Activated CD4-positive, alpha-beta T cell treated with anti-CD3 and anti-CD28 coated beads, Interleukin-2, amount 10 ng/mL, durations not matched to agents 7 days and 5 days (primary cell): Measurements from ENCODE around the gene RASA2. TPM values are rescaled to one million over a fixed set of nuclear protein-coding genes. Genes with fewer than 3 reads are reported as not detected.

Source experiments
- CTCF ChIA-PET: fragments of 350-600 bp; sonication (Branson Sonifier 250); formaldehyde crosslinking; loops from one replicate; lab custom pipeline; 2021; ENCODE audit warnings: antibody characterized with exemption; lab: Charles Lee
- POLR2A ChIA-PET: fragments of 350-600 bp; sonication (Branson Sonifier 250); formaldehyde crosslinking; loops from one replicate; lab custom pipeline; 2021; ENCODE audit warnings: antibody characterized with exemption; lab: Charles Lee
- DNase-seq: peaks from one replicate; pipeline ENCODE4 v3.0.0-alpha.2; 2020
- H3K27ac Mint-ChIP-seq: one replicate; pipeline ENCODE4 v1.8.0; 2021; ENCODE audit warnings: mild to moderate bottlenecking, moderate library complexity, mixed read lengths
- H3K27me3 Mint-ChIP-seq: one replicate; pipeline ENCODE4 v1.8.0; 2021; ENCODE audit warnings: mixed read lengths
- H3K36me3 Mint-ChIP-seq: one replicate; pipeline ENCODE4 v1.8.0; 2021; ENCODE audit warnings: low read depth, mixed read lengths
- H3K4me1 Mint-ChIP-seq: one replicate; pipeline ENCODE4 v1.8.0; 2021; ENCODE audit warnings: mixed read lengths
- H3K4me3 Mint-ChIP-seq: one replicate; pipeline ENCODE4 v1.8.0; 2021; ENCODE audit warnings: mild to moderate bottlenecking, moderate library complexity, mixed read lengths
- H3K9me3 Mint-ChIP-seq: one replicate; pipeline ENCODE4 v1.8.0; 2021; ENCODE audit warnings: mixed read lengths
- total RNA-seq, 2 experiments: library from RNA; stranded (reverse); gene quantifications; one replicate each; pipeline ENCODE4 v1.2.3, GENCODE V29; 2021

The RASA2 gene
- total RNA-seq, 2 experiments from 2014 or later = 46.5 to 54.1 TPM

DNA sequence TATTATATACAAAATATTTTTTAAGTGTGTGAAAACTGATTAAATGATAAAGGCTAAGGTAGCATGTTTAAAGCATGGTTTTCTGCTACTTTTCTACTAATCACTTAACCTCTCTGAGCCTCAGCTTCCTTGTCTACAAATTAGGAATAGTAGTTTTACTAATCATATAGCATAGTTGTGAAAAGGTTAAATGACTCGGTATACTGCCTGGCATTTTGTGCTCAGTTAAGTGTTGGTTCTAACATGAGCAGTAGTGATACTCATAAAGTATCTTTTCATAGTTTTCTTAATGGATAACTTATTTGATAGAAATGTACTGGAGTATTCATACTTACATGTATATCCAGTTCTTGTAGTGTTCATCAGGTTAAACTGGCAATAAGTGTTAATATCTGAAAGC is 13.6 kb downstream of the RASA2 start:
- H3K36me3 Mint-ChIP-seq = peaks cover 50% of the 10 kb centered on the region
- ChIA-PET CTCF (interaction anchor here (1.0 to 1.6 kb wide), 3 partner anchors 9 to 223 kb away, joined by 3 to 4 read pairs (median 4); no protein-coding TSS in a partner anchor), POLR2A (no interaction called here)
- H3K4me3 Mint-ChIP-seq = no peak overlapping the region
- no peaks in the 10 kb centered on the region for H3K27me3 Mint-ChIP-seq
- peak overlapping the region; percentile 91 for H3K27ac Mint-ChIP-seq
- DNase-seq = no peak
- peaks cover 60% of the 10 kb centered on the region for H3K4me1 Mint-ChIP-seq
- peaks cover 10% of the 10 kb centered on the region for H3K9me3 Mint-ChIP-seq

DNA sequence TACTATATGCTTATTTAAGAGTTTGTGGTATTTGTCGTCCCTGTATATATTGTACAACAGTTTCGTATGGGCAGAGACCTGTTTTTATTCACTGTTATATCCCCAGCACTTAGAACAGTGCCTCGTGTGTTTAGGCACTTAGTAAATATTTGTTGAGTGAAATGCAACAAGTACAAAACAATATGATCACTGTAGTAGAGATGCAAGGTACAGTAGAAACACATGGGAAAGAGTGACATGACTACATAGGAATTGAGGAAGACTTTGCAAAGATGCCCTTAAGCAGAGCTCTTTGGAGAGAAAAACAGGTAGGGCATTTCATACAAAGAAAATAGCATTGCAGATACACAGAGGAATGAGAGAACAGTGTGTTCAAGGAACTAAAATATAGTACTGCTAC is 18.3 kb downstream of the RASA2 start:
- ChIA-PET POLR2A (no interaction called here), CTCF (interaction anchor here (0.6 kb wide), 1 partner anchor 48 kb away, joined by 5 read pairs; no protein-coding TSS in a partner anchor)
- Mint-ChIP-seq H3K4me1 (peaks cover 41% of the 10 kb centered on the region), H3K27ac (no peak overlapping the region), H3K36me3 (peaks cover 37% of the 10 kb centered on the region), H3K4me3 (no peak overlapping the region), H3K9me3 (peaks cover 5% of the 10 kb centered on the region), H3K27me3 (no peaks in the 10 kb centered on the region)
- no peak for DNase-seq

DNA sequence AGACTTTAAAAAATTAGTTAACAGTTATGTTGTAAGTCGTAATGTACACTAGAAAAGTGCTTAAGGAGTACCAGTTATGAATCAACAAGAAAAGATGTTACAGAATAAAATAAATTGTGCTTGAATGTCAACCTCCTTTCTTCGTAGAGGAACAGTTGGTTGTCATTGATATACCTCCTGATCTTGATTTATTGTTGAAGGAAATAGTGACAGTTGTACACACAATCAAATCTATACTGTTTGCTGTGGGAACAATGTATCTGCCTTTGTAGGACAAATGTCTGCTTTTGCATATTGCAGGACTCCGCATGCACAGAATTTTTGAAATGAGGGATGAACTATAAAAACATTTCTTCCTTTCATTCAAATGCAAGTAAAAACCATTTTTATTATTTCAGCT is 19.2 kb downstream of the RASA2 start:
- Mint-ChIP-seq H3K9me3 (peaks cover 13% of the 10 kb centered on the region), H3K27me3 (no peaks in the 10 kb centered on the region), H3K36me3 (peaks cover 42% of the 10 kb centered on the region), H3K27ac (no peak overlapping the region), H3K4me1 (peaks cover 41% of the 10 kb centered on the region), H3K4me3 (no peak overlapping the region)
- CTCF ChIA-PET = no interaction called here
- POLR2A ChIA-PET = no interaction called here
- no peak for DNase-seq

DNA sequence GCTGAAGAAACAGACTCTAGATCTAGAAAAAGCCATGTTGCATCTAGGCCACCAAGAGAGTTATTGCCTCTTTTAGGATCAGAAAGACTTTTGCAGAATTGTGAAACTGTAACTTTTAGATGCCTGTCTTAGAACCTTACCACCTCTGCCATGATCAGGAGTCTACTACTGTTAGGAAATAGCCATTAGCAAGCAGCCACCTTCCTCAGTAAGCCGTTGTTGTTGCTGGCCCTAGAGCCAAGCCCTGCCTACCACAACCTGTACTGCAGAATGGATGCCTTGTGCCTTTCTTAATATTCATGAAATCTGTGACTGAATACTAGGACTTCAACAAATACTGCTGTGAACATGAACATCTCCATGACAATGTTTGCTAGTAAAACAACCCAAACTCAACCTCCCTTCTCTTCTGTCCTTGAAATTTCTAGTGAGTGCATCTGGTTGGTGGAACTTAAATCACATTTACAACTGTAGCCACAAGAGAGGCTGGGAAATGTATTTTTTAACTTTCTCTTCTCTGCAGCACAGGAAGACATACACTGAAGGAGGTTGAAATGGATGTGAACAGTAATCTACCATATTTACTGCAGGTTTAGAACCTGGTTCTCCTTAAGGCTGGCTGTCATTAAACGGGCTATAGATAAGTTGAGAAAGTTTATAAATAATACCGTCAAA is 20.7 kb downstream of the RASA2 start:
- POLR2A ChIA-PET = no interaction called here
- Mint-ChIP-seq H3K4me3 (no peak overlapping the region), H3K4me1 (peaks cover 41% of the 10 kb centered on the region), H3K27ac (peak overlapping the region; percentile 3), H3K9me3 (peaks cover 19% of the 10 kb centered on the region), H3K36me3 (peaks cover 46% of the 10 kb centered on the region), H3K27me3 (no peaks in the 10 kb centered on the region)
- CTCF ChIA-PET = no interaction called here
- no peak for DNase-seq

DNA sequence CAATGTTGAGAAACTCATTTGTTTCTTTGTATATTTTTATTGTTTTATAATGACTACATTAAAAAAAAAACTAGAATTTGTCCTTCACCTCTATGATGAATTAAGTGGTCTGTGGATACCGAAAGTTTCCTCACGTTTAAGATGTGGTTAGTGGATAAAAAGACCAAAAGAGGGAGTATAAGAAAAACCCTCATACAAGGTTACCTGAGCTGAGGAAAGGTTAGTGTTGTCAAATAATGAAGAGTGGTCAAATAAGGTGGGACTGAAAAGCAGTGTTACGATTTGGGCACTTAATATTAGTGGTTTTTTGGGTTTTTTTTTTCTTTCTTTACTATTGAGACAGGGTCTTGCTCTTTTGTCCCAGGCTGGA is 21.2 kb downstream of the RASA2 start:
- ChIA-PET CTCF (no interaction called here), POLR2A (no interaction called here)
- Mint-ChIP-seq H3K36me3 (peaks cover 49% of the 10 kb centered on the region), H3K27me3 (no peaks in the 10 kb centered on the region), H3K4me1 (peaks cover 43% of the 10 kb centered on the region), H3K4me3 (no peak overlapping the region), H3K9me3 (peaks cover 19% of the 10 kb centered on the region), H3K27ac (no peak overlapping the region)
- DNase-seq = no peak

DNA sequence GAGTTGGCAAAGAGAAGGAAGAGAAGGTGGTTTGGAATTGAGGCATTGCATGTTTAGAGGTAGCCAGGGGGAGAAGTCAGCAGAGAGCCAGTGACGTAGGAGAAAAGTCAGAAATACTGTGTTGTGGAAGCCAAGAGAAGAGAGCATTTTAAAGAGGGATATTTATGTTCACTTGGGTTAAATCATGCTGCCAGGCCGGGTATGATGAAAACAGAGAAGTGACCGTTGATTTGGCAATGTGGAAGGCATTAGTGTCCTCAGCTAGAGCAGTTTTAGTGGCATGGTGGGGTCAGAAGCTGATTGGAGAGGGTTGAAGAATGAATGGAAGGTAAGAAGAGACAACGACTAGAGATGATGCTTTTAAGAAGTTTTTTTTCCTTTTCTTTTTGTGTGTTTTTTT is 24.5 kb downstream of the RASA2 start:
- Mint-ChIP-seq H3K36me3 (peaks cover 76% of the 10 kb centered on the region), H3K27ac (no peak overlapping the region), H3K9me3 (peaks cover 25% of the 10 kb centered on the region), H3K27me3 (no peaks in the 10 kb centered on the region), H3K4me3 (no peak overlapping the region), H3K4me1 (peaks cover 43% of the 10 kb centered on the region)
- POLR2A ChIA-PET = interaction anchor here (0.7 kb wide), 1 partner anchor 26 kb away, joined by 4 read pairs; no protein-coding TSS in a partner anchor
- CTCF ChIA-PET = interaction anchor here (0.6 kb wide), 1 partner anchor 8 kb away, joined by 3 read pairs; no protein-coding TSS in a partner anchor
- DNase-seq = no peak

- POLR2A ChIA-PET = interaction anchor here (0.7 kb wide), 1 partner anchor 341 kb away, joined by 3 read pairs; no protein-coding TSS in a partner anchor
- Mint-ChIP-seq H3K9me3 (peaks cover 28% of the 10 kb centered on the region), H3K27ac (no peak overlapping the region), H3K4me3 (no peak overlapping the region), H3K4me1 (peaks cover 32% of the 10 kb centered on the region), H3K36me3 (peaks cover 87% of the 10 kb centered on the region), H3K27me3 (no peaks in the 10 kb centered on the region)
- CTCF ChIA-PET = interaction anchor here (0.9 to 2.0 kb wide), 5 partner anchors 10 to 60 kb away, joined by 3 to 12 read pairs (median 5); no protein-coding TSS in a partner anchor
- DNase-seq = no peak
Observed at GRCh38 chr3:141514382-141514781, 27.6 kb downstream of the RASA2 start.

DNA sequence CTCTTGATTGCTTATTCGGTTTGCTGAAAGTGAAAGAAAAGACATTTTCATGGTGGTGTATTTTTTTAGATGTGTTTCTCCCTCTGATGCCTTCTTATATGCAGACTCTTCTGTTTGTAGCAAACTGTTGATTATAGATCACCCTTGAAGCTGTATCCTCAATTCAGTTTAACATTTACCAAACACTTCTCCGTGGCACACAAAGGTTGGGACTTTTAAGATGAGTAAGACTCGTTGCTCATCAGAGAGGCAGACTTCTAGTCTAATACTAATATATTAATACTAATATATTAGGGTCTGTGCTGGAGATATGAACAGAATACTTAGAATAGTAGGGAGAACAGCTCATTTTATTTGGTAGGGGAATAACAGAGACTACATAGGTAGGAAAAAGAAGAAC is 32.8 kb downstream of the RASA2 start:
- POLR2A ChIA-PET = no interaction called here
- no peak overlapping the region for H3K27ac Mint-ChIP-seq
- CTCF ChIA-PET = interaction anchor here (0.6 to 1.4 kb wide), 3 partner anchors 8 to 35 kb away, joined by 3 to 4 read pairs (median 3); no protein-coding TSS in a partner anchor
- peaks cover 76% of the 10 kb centered on the region for H3K36me3 Mint-ChIP-seq
- no peaks in the 10 kb centered on the region for H3K27me3 Mint-ChIP-seq
- peaks cover 30% of the 10 kb centered on the region for H3K4me1 Mint-ChIP-seq
- peaks cover 10% of the 10 kb centered on the region for H3K9me3 Mint-ChIP-seq
- DNase-seq = no peak
- H3K4me3 Mint-ChIP-seq = no peak overlapping the region

GRCh38 chr3:141521781-141522180 is 35.0 kb downstream of the RASA2 start:
- Mint-ChIP-seq H3K9me3 (peaks cover 4% of the 10 kb centered on the region), H3K4me1 (peaks cover 45% of the 10 kb centered on the region), H3K4me3 (no peak overlapping the region), H3K36me3 (peaks cover 70% of the 10 kb centered on the region), H3K27me3 (no peaks in the 10 kb centered on the region), H3K27ac (no peak overlapping the region)
- ChIA-PET POLR2A (no interaction called here), CTCF (interaction anchor here (0.5 kb wide), 1 partner anchor 40 kb away, joined by 3 read pairs; no protein-coding TSS in a partner anchor)
- DNase-seq = no peak

DNA sequence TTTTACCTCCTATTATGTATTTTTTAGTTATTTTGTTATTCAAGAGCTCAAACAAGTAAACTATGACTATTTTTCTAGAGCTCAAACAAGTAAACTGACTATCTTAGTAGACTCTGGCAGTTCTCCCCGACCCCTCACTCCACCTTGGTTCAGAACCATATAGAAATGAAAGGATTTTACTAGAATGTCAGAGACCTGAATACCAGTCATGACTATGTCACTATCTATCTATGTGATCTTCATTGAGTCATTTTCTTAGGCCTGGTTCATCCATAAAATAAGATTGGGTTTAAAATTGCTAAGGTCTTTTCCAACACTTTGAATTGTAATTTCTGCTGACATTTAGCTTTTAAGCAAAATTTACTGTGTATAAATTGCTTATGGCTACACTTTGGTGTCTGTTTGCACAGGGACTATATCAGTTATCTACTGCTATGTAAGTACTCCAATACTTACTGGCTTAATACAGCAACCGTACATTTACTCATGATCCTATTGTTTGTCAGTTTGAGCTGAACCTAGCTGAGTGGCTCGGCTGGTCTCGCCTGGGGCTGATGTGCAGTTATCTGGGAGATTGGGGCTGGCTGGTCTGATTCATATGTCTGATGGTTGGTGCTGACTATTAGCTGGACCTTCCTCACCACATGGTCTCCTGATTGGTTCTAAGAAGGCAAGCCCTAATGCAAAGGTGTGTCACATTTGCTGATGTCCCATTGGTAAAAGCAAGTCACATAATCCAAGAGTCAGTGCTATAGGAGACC is 37.0 kb downstream of the RASA2 start:
- H3K27me3 Mint-ChIP-seq = no peaks in the 10 kb centered on the region
- H3K27ac Mint-ChIP-seq = no peak overlapping the region
- peaks cover 59% of the 10 kb centered on the region for H3K36me3 Mint-ChIP-seq
- no peaks in the 10 kb centered on the region for H3K9me3 Mint-ChIP-seq
- peaks cover 49% of the 10 kb centered on the region for H3K4me1 Mint-ChIP-seq
- DNase-seq = no peak
- H3K4me3 Mint-ChIP-seq = no peak overlapping the region
- CTCF ChIA-PET = interaction anchor here (2.8 kb wide), 1 partner anchor 9 kb away, joined by 12 read pairs; no protein-coding TSS in a partner anchor
- POLR2A ChIA-PET = no interaction called here

- H3K27me3 Mint-ChIP-seq = no peaks in the 10 kb centered on the region
- no peak overlapping the region for H3K4me3 Mint-ChIP-seq
- ChIA-PET POLR2A (no interaction called here), CTCF (interaction anchor here (0.6 to 2.8 kb wide), 2 partner anchors 10 to 458 kb away, joined by 3 to 12 read pairs; no protein-coding TSS in a partner anchor)
- H3K36me3 Mint-ChIP-seq = peaks cover 52% of the 10 kb centered on the region
- no peak for DNase-seq
- no peak overlapping the region for H3K27ac Mint-ChIP-seq
- no peaks in the 10 kb centered on the region for H3K9me3 Mint-ChIP-seq
- H3K4me1 Mint-ChIP-seq = peaks cover 49% of the 10 kb centered on the region
Observed at GRCh38 chr3:141524988-141525387, 38.2 kb downstream of the RASA2 start.

DNA sequence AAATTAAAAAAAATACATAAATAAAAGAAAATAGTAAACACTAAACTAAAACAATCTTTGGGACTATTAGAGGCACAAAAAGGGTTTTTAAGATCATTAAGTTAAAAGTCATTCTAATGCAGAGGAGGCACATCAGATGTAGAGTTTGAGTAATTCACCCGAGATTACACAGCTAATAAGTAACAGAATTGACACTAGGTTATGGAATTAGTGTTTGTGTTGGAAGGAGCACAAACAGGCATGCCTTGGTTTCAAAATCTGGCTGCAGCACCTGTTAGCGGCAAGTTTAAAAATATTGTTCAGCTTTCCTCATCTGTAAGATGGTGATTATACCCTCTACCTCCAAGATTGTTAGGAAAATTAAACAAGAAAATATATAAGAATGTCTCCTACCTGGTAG is 39.0 kb downstream of the RASA2 start:
- Mint-ChIP-seq H3K4me1 (peaks cover 52% of the 10 kb centered on the region), H3K27ac (no peak overlapping the region), H3K9me3 (no peaks in the 10 kb centered on the region), H3K36me3 (peaks cover 54% of the 10 kb centered on the region), H3K27me3 (no peaks in the 10 kb centered on the region), H3K4me3 (no peak overlapping the region)
- no peak for DNase-seq
- ChIA-PET CTCF (interaction anchor here (2.8 kb wide), 1 partner anchor 11 kb away, joined by 12 read pairs; no protein-coding TSS in a partner anchor), POLR2A (no interaction called here)

DNA sequence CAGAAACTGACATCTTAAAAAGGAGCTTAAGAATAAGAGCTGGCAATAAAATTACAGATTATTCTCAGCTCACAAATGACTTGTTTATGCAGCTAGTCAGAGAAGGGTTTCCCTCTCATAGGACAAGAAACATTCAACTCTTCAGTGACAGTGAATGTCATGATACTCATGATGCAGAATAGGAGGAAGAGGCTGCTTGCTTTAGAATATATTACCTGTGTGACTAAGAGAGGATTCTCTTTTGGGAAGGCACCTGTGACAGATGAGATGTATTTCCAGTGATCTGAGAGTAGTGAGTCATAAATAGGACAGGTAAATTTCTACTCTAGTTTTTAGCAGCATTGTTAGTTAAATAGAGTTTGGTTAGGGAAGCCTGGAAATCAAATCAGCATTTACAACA is 39.9 kb downstream of the RASA2 start:
- no peak overlapping the region for H3K4me3 Mint-ChIP-seq
- H3K9me3 Mint-ChIP-seq = no peaks in the 10 kb centered on the region
- peaks cover 53% of the 10 kb centered on the region for H3K36me3 Mint-ChIP-seq
- H3K27me3 Mint-ChIP-seq = no peaks in the 10 kb centered on the region
- POLR2A ChIA-PET = no interaction called here
- DNase-seq = no peak
- peaks cover 50% of the 10 kb centered on the region for H3K4me1 Mint-ChIP-seq
- H3K27ac Mint-ChIP-seq = no peak overlapping the region
- CTCF ChIA-PET = interaction anchor here (0.5 kb wide), 1 partner anchor 370 kb away, joined by 3 read pairs; no protein-coding TSS in a partner anchor
